Measurements from ENCODE around the gene SIRPD.
"Not testable (repeated sequence)": the region's sequence is repeated elsewhere in the genome, so short reads cannot be mapped to it uniquely, and the experiment has no call there.

Gene SIRPD

GRCh38 chr20:1577906-1578305 is 20.4 kb upstream of the SIRPD start:
- no peak overlapping the region for H3K4me3 ChIP-seq (ENCODE audit: low read length)
- no peak for DNase-seq (ENCODE audit: low read depth)
- no peak for TF ChIP-seq CTCF (IDR thresholded peaks at IDR 0.05; ENCODE audit: insufficient read depth, low read depth, low read length, missing control alignments)

- DNase-seq (ENCODE audit: low read depth); H3K4me3 ChIP-seq (ENCODE audit: low read length): not testable (repeated sequence)
Observed at GRCh38 chr20:1577313-1577712, 19.8 kb upstream of the SIRPD start.

- TF ChIP-seq CTCF (IDR thresholded peaks at IDR 0.05; ENCODE audit: insufficient read depth, low read depth, low read length, missing control alignments) = no peak
- no peak overlapping the region for H3K4me3 ChIP-seq (ENCODE audit: low read length)
- DNase-seq (ENCODE audit: low read depth) = no peak
Observed at GRCh38 chr20:1576641-1577040, 19.1 kb upstream of the SIRPD start.

DNA sequence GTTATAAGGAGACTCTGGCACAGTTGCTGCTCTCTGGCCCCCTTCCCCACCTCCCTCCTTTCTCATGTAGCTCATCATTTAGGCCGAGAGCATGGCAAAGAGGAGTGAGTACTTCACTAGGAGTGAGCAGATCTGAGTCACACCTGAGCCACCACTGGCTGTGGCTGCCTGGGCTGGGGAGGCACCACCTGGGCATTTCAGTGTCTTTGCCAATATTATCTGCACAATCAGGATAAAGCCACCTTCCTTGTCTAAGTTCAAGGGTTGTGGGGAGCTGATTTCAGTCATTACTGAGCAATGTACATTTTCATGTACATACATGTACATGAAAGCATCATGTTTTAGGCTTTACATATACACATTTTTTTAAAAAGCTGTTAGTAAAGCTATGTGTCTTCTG is 18.5 kb upstream of the SIRPD start:
- DNase-seq (ENCODE audit: low read depth) = peak; percentile 62

DNA sequence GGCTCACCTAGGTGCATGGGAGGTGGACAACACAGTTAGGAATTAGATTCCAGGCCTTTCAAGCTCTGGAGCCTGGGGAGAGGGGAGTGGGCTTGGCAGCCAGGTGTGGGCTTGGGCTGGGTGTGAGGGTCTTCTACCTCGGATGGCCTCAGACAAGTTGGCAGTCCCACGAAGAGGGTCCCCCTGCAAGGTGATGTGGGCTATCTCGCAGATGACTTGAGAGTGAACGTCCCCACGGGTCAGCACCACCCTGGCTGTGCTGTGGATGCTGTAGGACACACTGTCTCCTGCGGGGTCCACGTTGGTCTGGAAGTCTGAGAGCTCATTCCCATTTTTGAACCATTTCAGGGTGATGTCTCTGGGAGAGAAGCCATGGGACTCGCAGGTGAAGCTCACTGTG is 14.1 kb upstream of the SIRPD start:
- DNase-seq (ENCODE audit: low read depth); H3K4me3 ChIP-seq (ENCODE audit: low read length): not testable (repeated sequence)

More for the DNA sequence above, 18.5 kb upstream of the SIRPD start:
- H3K4me3 ChIP-seq (ENCODE audit: low read length) = not testable (repeated sequence)

DNA sequence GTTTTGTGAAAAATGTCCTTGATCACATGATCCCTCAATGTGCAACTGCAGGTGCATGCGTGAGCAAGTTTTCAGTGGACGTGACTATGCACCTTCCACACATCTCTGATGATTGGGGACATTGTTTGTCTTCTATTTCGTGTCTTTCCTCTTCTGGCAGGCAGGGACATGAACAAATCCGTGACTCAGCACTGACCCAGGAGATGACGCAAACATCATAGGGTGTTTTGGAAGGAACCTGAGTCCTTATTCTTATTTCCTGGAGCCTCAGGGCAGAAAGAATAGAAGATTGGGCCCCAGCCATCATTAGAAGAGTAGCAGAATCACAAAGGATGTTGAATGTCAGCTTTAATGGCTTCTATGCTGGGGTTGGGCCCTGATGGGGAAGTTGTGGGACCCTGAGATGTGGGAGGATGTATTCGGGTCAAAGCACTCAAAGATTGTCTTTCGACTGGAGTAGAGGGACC is 11.9 kb upstream of the SIRPD start:
- no peak overlapping the region for H3K4me3 ChIP-seq (ENCODE audit: low read length)
- TF ChIP-seq CTCF (IDR thresholded peaks at IDR 0.05; ENCODE audit: insufficient read depth, low read depth, low read length, missing control alignments) = no peak
- DNase-seq (ENCODE audit: low read depth) = peak; percentile 97

- peak; percentile 65 for DNase-seq (ENCODE audit: low read depth)
- no peak for TF ChIP-seq CTCF (IDR thresholded peaks at IDR 0.05; ENCODE audit: insufficient read depth, low read depth, low read length, missing control alignments)
- H3K4me3 ChIP-seq (ENCODE audit: low read length) = no peak overlapping the region
Observed at GRCh38 chr20:1568163-1568490, 10.6 kb upstream of the SIRPD start.

- no peak overlapping the region for H3K4me3 ChIP-seq (ENCODE audit: low read length)
- DNase-seq (ENCODE audit: low read depth) = peak; percentile 87
- TF ChIP-seq CTCF (IDR thresholded peaks at IDR 0.05; ENCODE audit: insufficient read depth, low read depth, low read length, missing control alignments) = no peak
Observed at GRCh38 chr20:1567392-1568162, 10.1 kb upstream of the SIRPD start.
